GM12892 (cell line): ENCODE data around the gene ZNF79.

Experiments used
- POLR2A ChIP-seq: IDR thresholded peaks from 2 replicates; pipeline ENCODE4 v1.6.1; 2011; ENCODE audit warnings: low read depth, low read length, control low read depth
- TAF1 ChIP-seq: IDR thresholded peaks from 2 replicates; pipeline ENCODE4 v1.6.1; 2011; ENCODE audit warnings: low read depth, mild to moderate bottlenecking, control low read depth, low read length, borderline replicate concordance

DNA sequence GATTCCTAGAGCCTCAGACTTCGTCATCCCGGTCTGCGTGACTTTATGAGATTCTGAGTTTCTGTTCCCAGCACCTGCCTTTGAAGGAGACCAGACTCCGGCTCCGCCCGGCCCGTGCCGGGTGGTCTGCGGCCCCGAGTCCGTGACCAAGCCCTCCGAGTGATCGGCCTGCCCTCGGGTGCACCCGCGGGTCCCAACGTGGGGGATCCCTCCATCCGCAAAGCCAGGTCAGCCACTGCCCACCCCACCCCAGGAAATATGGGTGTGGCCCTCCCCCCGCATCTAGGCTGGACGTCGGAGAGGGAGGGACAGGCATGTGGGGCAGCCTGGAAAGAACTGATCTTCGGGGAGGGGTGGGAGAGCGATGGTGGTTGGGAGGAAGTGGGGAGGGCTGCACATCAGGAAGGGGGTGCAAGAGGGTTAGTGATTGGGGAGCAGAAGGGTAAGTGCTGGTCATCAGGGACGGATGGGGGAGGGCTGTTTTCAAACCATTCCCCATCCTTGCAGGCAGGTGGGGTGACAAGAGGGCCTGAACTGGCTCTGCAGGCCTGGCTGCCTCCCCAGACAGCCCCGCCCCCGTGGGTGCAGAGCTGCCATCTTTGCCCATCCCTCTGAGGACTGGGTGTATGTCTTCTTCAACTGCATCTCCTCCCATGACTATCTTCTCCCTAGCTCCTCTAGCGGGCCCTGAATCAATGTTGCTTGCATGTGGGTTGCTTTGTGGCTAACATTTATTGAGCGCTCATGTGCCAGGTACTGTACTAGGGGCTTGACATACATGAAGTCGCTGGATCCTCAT is 27.9 kb downstream of the ZNF79 start:
- TF ChIP-seq POLR2A (no peak), TAF1 (no peak)
